HG03342 (cell line): ENCODE data around the gene TNKS1BP1.
"Not testable (repeated sequence)": the region's sequence is repeated elsewhere in the genome, so short reads cannot be mapped to it uniquely, and the experiment has no call there.

Experiments
- ATAC-seq: cut with Tn5 transposase; IDR thresholded peaks from one replicate; pipeline ENCODE4 v1.9.1; 2021; ENCODE audit warnings: mild to moderate bottlenecking, moderate library complexity; ENCODE audit not compliant: unreplicated experiment

TNKS1BP1 gene

GRCh38 chr11:57297221-57297620, 27.5 kb downstream of the TNKS1BP1 start:
- no peak for ATAC-seq

- ATAC-seq = not testable (repeated sequence)
Observed at GRCh38 chr11:57296205-57296604, 28.5 kb downstream of the TNKS1BP1 start.

DNA sequence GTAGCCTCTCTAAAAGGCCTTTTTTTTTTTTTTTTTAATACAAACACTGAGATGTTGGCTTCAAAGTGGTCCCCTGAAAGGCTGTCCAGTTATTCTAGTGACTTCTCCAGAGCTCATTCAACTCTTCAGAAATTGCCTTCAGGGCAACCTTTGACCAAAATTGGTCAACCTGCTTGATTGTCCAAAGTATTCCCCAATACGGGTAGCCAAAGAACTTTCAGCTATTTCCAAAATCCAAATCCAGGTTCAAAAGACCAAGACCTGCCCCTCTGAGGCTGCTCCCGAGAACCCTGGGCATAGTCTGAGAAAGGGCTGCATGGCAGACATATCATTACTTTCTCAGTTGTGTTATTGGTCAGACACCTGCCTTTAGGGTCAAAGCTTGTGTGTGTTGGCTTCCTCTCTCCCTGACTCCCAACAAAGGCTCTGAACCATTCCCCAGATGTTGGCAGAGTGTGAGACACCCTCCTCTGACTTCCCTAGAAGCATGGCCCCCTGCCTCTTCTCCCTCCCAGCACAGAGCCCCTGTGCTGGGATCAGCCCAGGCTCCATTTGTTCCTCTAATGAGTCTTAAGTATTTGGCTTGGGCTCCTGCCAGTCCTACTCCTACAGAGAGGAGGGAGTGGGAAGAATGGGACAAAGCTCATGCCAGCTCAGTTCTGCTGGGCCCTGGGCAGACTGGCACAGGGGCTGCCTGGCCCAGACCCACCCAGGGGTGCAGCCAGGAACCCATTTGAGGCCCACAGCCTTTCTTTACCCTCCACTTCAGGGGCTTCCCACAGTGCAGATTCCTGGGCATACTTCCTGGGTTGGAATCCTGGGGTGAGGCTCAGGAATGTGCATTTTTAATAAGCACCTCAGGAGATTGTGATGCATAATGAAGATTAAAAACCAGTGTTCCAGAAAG, 30.3 kb downstream of the TNKS1BP1 start:
- ATAC-seq = no peak

DNA sequence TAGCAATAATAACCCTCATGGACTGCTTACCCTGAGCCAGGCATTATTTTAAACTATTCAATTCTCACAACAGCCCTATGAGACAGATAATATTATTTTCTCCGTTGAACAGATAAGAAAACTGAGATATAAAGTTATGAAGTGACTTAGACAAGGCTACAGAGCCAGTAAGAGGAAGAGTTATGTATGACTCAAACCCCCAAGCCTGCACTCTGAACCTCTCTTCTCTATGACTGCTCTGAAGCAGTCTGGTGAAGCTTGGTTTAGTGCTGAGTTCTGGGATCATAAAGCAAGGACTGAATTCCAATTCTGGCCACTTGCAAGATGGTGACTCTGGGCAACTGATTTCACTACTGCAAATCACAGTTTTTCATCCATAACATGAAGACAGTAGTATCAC, 34.5 kb downstream of the TNKS1BP1 start:
- no peak for ATAC-seq

GRCh38 chr11:57288771-57289579, 35.8 kb downstream of the TNKS1BP1 start:
- no peak for ATAC-seq

GRCh38 chr11:57287884-57288283, 36.9 kb downstream of the TNKS1BP1 start:
- no peak for ATAC-seq

DNA sequence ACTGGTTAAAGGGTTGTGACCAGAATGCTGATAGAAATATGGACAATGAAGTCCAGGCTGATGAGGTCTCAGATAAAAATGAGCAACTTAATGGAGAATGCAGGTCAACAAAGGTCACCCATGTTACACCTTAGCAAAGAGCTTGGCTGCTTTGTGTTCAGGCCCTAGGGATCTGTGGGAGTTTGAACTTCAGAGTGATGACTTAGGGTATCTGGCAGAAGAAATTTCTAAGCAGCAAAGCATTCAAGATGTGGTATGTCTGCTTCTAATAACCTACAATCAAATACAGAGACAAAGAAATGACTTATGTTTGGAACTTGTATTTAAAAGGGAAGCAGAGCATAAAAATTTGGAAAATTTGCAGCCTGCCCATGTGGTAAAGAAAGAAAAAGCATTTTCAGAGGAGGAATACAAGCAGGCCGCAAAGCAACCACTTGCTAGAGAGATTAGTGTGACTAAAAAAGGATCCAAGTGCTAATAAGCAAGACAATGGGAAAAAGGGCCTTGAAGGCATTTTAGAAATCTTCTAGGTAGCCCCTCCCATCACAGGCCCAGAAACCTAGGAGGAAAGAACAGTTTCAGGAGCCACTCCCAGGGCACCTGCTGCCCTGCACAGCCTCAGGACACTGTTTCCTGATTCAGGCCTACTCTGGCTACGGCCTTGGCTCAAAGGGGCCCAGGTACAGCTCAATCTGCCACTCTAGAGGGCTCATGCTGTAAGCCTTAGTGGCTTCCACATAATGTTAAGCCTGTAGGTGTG, 41.3 kb downstream of the TNKS1BP1 start:
- no peak for ATAC-seq

DNA sequence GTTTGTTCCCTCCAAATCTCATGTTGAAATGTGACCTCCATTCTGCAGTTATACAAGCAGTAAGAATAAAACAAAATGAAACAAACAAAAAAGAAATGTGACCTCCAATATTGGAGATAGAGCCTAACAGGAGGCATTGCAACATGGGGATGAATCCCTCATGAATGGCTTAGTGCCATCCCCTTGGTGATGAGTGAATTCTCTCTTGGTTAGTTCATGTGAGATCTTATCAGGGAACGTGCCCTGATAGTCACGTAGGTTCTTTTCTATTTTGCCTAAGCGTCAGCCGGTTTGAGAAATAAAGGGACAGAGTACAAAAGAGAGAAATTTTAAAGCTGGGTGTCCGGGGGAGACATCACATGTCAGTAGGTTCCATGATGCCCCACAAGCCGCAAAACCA, 43.2 kb downstream of the TNKS1BP1 start:
- ATAC-seq = not testable (repeated sequence)

GRCh38 chr11:57279116-57279515, 45.6 kb downstream of the TNKS1BP1 start:
- ATAC-seq = no peak

GRCh38 chr11:57278721-57279095, 46.0 kb downstream of the TNKS1BP1 start:
- no peak for ATAC-seq

- peak; percentile 85 for ATAC-seq
Observed at GRCh38 chr11:57277845-57278720, 46.7 kb downstream of the TNKS1BP1 start.

DNA sequence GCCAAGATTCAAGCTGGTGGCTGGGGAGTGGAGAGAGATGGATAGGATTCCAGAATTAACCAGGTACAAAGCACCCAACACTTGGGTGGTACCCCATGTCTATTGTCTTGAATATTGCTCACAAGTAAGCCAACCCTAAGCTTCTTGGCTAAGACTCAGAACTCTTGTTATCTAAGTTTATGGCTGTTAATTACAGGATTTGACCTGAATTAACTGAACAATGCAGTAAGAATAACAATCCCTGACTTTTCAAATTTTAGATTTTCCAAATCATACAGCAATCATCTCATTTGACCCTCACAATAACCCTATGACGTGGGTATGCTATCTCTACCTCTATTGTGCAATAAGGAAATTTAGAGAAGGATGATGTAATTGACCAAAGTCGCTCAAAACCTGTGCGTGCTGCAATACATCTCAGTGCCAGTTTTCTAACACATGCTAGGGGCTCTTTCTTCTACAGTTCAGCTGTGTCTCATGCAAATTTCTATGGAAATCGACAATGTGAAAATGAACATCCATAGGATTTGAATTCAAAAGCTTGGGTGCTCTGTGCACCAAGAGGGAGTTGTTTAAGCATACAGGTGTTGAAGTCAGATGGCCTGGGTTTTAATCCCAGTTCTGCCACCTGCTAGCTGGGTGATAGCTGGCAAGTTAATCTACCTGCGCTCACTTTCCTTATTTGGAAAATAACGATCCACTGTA, 47.6 kb downstream of the TNKS1BP1 start:
- no peak for ATAC-seq

GRCh38 chr11:57276169-57276970, 48.4 kb downstream of the TNKS1BP1 start:
- ATAC-seq = no peak

- no peak for ATAC-seq
Observed at GRCh38 chr11:57275582-57275981, 49.2 kb downstream of the TNKS1BP1 start.

GRCh38 chr11:57274904-57275498, 49.8 kb downstream of the TNKS1BP1 start:
- ATAC-seq = no peak

- ATAC-seq = no peak
Observed at GRCh38 chr11:57273448-57274058, 51.2 kb downstream of the TNKS1BP1 start.

DNA sequence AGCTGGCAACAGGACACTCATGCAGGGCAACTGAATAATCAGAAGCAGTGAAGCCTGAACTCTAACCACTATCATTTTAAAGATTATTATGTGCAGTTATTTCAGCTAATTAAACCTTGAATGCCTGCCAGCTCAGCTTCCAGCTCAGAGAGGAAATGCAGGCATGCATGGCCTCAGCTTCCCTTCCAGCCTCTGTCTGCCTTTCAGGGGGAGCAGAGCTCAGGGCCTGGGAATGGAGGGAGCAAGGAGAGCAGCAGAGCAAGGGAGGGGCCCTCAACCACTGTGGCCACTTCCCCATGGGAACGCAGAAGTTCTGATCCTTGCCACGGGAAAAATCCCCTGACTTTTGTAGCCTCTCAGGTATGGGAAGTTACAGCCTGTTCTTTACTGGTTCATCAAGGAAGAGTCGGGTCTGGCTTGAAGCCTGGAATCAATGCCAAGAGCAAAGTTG, 55.2 kb downstream of the TNKS1BP1 start:
- no peak for ATAC-seq

DNA sequence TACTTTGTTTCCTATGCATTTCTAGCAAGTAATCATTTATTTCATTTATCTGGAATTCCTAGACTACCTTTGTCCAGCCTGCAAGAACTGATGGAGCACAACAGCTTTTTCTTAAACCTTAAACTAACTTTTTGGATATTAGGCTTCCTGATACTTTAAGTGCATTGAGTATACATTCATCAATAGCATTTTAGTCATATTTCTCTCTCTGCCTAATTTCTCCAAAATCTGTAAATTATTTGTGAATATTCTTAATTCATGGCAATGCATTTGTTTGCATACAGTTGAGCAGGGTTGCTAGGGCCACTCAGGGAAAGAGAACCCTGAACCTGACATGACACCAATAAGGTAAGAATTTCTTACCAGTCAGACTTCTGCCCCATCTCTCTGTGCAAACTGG, 58.6 kb downstream of the TNKS1BP1 start:
- no peak for ATAC-seq
